IPS DF 6.9 (cell line): Measurements from ENCODE around the gene PFN1.
"Not testable (repeated sequence)": the region's sequence is repeated elsewhere in the genome, so short reads cannot be mapped to it uniquely, and the experiment has no call there.

Experiments used
- DNase-seq: peaks from one replicate; pipeline ENCODE4 v3.0.0-alpha.2; 2013; ENCODE audit warnings: low read depth, low spot score
- H3K27ac ChIP-seq: one replicate; pipeline ENCODE4 v1.5.1; 2013; ENCODE audit warnings: low read length, control low read depth
- H3K27me3 ChIP-seq: 2 replicates; pipeline ENCODE4 v1.6.1; 2013; ENCODE audit warnings: mild to moderate bottlenecking, low read length; ENCODE audit not compliant: control insufficient read depth, insufficient read depth
- H3K36me3 ChIP-seq: 2 replicates; pipeline ENCODE4 v1.6.1; 2013; ENCODE audit warnings: low read length; ENCODE audit not compliant: control insufficient read depth, insufficient read depth
- H3K4me1 ChIP-seq: 2 replicates; pipeline ENCODE4 v1.6.1; 2013; ENCODE audit warnings: low read length; ENCODE audit not compliant: control insufficient read depth, insufficient read depth
- H3K4me3 ChIP-seq: 2 replicates; pipeline ENCODE4 v1.5.1; 2013; ENCODE audit warnings: mild to moderate bottlenecking, low read length
- H3K9me3 ChIP-seq: 2 replicates; pipeline ENCODE4 v1.6.1; 2013; ENCODE audit warnings: low read length, inconsistent platforms; ENCODE audit not compliant: control insufficient read depth, insufficient read depth
- WGBS: extraction: QIAGEN DNeasy Blood & Tissue Kit; methylation state at CpG from one replicate; pipeline ENCODE4 v1.1.7; 2013; ENCODE audit warnings: mixed read lengths, missing lambda C conversion rate; ENCODE audit not compliant: insufficient read length, insufficient coverage; 5-methylcytosine and 5-hydroxymethylcytosine counted together

Gene PFN1

GRCh38 chr17:4938069-4938491 lies 10.2 kb downstream of the PFN1 start:
- no peaks in the 10 kb centered on the region for H3K9me3 ChIP-seq
- no peak for DNase-seq
- H3K27me3 ChIP-seq: no peaks in the 10 kb centered on the region
- peaks cover 9% of the 10 kb centered on the region; the same call in 1 of the 2 replicates for H3K36me3 ChIP-seq
- WGBS: no CpG with 5 or more reads among the region's 11 CpGs
- no peak overlapping the region for H3K27ac ChIP-seq
- no peak overlapping the region for H3K4me3 ChIP-seq
- peaks cover 6% of the 10 kb centered on the region for H3K4me1 ChIP-seq

- Histone ChIP-seq H3K4me3 (no peak overlapping the region), H3K27ac (no peak overlapping the region), H3K27me3 (no peaks in the 10 kb centered on the region), H3K9me3 (no peaks in the 10 kb centered on the region), H3K4me1 (peaks cover 6% of the 10 kb centered on the region), H3K36me3 (peaks cover 7% of the 10 kb centered on the region; the same call in 1 of the 2 replicates)
- no peak for DNase-seq
- no CpG with 5 or more reads among the region's 16 CpGs for whole genome bisulfite sequencing
Observed at GRCh38 chr17:4937553-4937952, 10.8 kb downstream of the PFN1 start.

- Histone ChIP-seq H3K4me3 (no peak overlapping the region), H3K4me1 (peaks cover 6% of the 10 kb centered on the region), H3K36me3 (peaks cover 7% of the 10 kb centered on the region; the same call in 1 of the 2 replicates), H3K9me3 (no peaks in the 10 kb centered on the region), H3K27ac (no peak overlapping the region), H3K27me3 (no peaks in the 10 kb centered on the region)
- no peak for DNase-seq
- WGBS: no CpG with 5 or more reads among the region's 3 CpGs
Observed at GRCh38 chr17:4936436-4936835, 11.9 kb downstream of the PFN1 start.

GRCh38 chr17:4935650-4936049 lies 12.7 kb downstream of the PFN1 start:
- Histone ChIP-seq H3K36me3 (peaks cover 7% of the 10 kb centered on the region; the same call in 1 of the 2 replicates), H3K9me3 (no peaks in the 10 kb centered on the region), H3K27me3 (no peaks in the 10 kb centered on the region), H3K4me1 (peaks cover 6% of the 10 kb centered on the region), H3K4me3 (no peak overlapping the region), H3K27ac (no peak overlapping the region)
- DNase-seq: no peak

GRCh38 chr17:4934173-4934979 lies 14.0 kb downstream of the PFN1 start:
- Histone ChIP-seq H3K4me3 (no peak overlapping the region), H3K9me3 (no peaks in the 10 kb centered on the region), H3K27me3 (no peaks in the 10 kb centered on the region), H3K36me3 (peaks cover 7% of the 10 kb centered on the region; the same call in 1 of the 2 replicates), H3K27ac (no peak overlapping the region), H3K4me1 (peaks cover 6% of the 10 kb centered on the region)
- WGBS: no CpG with 5 or more reads among the region's 14 CpGs
- no peak for DNase-seq

GRCh38 chr17:4933646-4934045 lies 14.7 kb downstream of the PFN1 start:
- DNase-seq: no peak
- 100% methylated on average over 3 of the region's 16 CpGs for WGBS
- Histone ChIP-seq H3K9me3 (no peaks in the 10 kb centered on the region), H3K4me1 (peaks cover under 1% of the 10 kb centered on the region; the same call in 1 of the 2 replicates), H3K27ac (no peak overlapping the region), H3K27me3 (no peaks in the 10 kb centered on the region), H3K4me3 (no peak overlapping the region), H3K36me3 (peaks cover 7% of the 10 kb centered on the region; the same call in 1 of the 2 replicates)

GRCh38 chr17:4932756-4933155 lies 15.6 kb downstream of the PFN1 start:
- peaks cover 2% of the 10 kb centered on the region; the same call in 1 of the 2 replicates for H3K36me3 ChIP-seq
- no peaks in the 10 kb centered on the region for H3K4me1 ChIP-seq
- no peak overlapping the region for H3K27ac ChIP-seq
- DNase-seq: no peak
- no peak overlapping the region for H3K4me3 ChIP-seq
- H3K27me3 ChIP-seq: no peaks in the 10 kb centered on the region
- H3K9me3 ChIP-seq: no peaks in the 10 kb centered on the region
- WGBS: no CpG with 5 or more reads among the region's 12 CpGs

GRCh38 chr17:4931963-4932362 lies 16.4 kb downstream of the PFN1 start, which contains the start of gene GP1BA:
Gene GP1BA, plus strand, starts transcription at chr17:4932277. Its CDS starts 328 bp downstream, at chr17:4932605.
- H3K4me1 ChIP-seq: no peaks in the 10 kb centered on the region
- 0 out of 2 replicates have a peak, but pooled peaks cover 2% of the 10 kb centered on the region for H3K36me3 ChIP-seq
- H3K9me3 ChIP-seq: no peaks in the 10 kb centered on the region
- H3K27ac ChIP-seq: no peak within 1 kb of the TSS
- no CpG with 5 or more reads among the region's 14 CpGs for WGBS
- H3K4me3 ChIP-seq: no peak within 1 kb of the TSS
- DNase-seq: no peak
- no peaks in the 10 kb centered on the region for H3K27me3 ChIP-seq

- 100% methylated on average over 1 of the region's 18 CpGs for WGBS
- Histone ChIP-seq H3K4me3 (no peak overlapping the region), H3K27ac (no peak overlapping the region), H3K9me3 (no peaks in the 10 kb centered on the region), H3K4me1 (no peaks in the 10 kb centered on the region), H3K27me3 (no peaks in the 10 kb centered on the region), H3K36me3 (0 out of 2 replicates have a peak, but pooled peaks cover 2% of the 10 kb centered on the region)
- no peak for DNase-seq
Observed at GRCh38 chr17:4928881-4929280, 19.4 kb downstream of the PFN1 start.

GRCh38 chr17:4926577-4927335 lies 21.6 kb downstream of the PFN1 start:
- no CpG with 5 or more reads among the region's 24 CpGs for WGBS
- DNase-seq, H3K36me3 ChIP-seq, H3K27ac ChIP-seq, H3K4me1 ChIP-seq, H3K9me3 ChIP-seq, H3K4me3 ChIP-seq, H3K27me3 ChIP-seq: not testable (repeated sequence)
